ELF-1 (cell line): ENCODE data around the gene SOCS1.
"Not testable (repeated sequence)": the region's sequence is repeated elsewhere in the genome, so short reads cannot be mapped to it uniquely, and the experiment has no call there.

Source experiments
- DNase-seq: peaks from one replicate; pipeline ENCODE4 v3.0.0-alpha.2; 2016; ENCODE audit warnings: low read depth, low spot score

Gene SOCS1

DNA sequence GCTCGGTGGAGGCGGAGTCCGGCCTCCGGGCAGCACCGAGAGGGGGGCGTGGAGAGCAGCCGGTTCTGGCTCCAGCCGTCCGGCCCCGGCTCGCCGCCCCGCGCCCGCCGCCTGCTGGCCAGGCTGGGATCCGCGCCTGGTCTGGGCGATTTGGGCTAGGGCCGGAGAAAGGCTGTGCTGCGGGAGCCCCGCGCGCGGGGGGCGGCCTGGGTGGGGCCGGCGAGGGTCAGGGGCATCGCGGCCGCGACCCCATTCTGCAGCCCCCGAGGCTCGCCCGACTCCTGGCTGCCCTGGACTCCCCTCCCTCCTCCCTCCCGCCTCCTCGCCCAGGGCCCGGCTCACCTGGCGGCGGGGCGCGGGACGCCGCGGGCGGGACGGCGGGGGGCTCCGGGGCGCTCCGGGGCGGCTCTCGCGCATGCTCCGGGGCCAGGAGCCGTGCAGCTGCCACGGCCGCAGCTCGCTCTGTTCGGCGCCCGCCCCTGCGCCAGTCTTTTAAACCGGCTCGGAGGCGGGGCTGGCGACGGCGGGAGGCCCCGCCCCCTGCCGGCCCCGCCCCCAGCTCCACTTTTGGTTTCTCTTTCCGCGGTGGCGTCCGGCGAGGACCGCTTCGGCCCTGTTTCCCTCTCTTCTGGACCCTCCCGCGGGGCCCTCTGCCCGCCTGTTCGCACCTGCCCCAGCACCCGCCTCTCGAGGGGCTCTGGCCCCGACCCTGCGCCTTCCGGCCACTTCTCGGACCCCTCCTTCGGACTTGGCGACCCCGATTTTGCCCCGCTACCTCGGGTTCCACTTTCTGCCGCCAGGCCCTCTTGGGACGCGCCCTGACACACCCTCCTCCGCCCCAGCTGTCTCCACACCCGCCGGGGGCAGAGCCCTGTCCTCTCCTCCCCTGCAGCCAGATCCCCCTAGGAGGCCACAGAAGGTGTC is at the start of gene SOCS1:
Gene SOCS1, minus strand, starts transcription at position 468 of the 924 bp plus-strand sequence. CDS start 726 bp downstream, outside the sequence.
- DNase-seq = peak; percentile 93

DNA sequence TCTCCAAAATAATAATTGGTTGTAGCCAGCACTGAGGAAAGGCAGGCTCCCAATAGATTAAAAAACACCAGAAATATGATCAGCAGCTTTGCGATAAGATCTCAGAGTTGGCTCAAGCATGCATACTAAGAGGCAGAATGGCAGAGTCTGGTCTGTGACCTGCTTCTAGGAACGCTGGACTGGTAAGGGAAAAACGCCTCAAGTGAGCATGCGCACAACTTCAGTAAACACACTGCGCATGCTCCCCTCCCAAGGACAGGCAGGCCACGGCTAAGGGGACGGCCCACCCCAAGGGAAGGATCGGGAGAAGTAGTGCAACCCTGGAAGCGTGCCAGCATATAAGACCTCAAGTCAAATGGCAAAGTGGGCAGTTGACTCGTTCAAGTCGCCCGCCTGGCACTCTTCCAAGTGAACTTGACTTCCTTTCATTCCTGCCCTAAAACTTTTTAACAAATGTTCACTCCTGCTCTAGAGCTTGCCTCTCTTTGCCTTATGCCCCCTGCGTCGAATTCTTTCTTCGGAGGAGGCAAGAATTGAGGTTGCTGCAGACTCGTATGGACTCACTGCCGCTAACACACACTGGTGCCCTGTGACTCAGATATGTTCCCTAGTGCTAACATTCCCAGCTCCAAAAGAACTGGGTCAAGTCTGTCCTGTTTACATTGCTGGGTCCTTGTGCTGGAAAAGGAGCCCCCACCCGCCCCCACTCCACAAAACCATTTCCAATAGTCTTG is 47.6 kb upstream of the SOCS1 start:
- no peak for DNase-seq

DNA sequence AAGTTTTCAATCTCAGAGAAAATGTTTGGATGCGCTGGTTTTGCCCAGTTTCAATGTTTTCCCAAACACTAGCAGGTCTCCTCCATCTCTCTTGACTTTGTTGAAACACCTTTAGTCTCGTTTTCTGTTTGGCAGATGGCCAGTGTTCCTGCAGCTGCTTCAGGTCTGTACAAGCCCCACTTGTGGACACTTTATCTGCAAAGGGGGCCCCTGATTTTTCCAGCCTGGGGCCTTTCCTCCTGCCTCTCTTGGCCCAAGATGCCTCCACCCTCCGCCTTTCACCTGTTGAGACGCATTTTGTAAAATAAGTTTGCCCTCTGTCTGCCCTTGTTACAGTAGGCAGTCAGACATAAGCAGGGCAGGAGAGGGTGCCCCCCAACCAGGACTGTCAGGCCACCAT is 47.0 kb upstream of the SOCS1 start:
- DNase-seq = no peak

GRCh38 chr16:11301645-11302501 is 45.9 kb upstream of the SOCS1 start:
- no peak for DNase-seq

DNA sequence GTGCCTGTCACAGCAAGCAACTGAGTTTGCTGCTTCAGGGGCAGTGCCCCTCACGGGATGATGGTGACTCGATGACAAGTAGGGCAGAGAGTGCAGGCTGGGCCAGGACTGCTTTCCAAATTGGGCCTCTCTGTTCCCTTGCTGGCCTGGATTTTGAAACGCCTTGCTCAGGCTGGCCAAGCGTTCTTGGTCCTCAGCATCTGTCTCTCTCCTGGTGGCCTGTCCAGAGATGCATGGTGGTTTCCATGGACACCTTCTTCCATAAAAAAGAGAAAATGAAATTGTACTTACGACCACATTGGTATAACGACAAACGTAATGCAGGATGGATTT is 44.5 kb upstream of the SOCS1 start:
- no peak for DNase-seq

- no peak for DNase-seq
These were observed 44.0 kb upstream of the SOCS1 start for GRCh38 chr16:11299865-11300559.

DNA sequence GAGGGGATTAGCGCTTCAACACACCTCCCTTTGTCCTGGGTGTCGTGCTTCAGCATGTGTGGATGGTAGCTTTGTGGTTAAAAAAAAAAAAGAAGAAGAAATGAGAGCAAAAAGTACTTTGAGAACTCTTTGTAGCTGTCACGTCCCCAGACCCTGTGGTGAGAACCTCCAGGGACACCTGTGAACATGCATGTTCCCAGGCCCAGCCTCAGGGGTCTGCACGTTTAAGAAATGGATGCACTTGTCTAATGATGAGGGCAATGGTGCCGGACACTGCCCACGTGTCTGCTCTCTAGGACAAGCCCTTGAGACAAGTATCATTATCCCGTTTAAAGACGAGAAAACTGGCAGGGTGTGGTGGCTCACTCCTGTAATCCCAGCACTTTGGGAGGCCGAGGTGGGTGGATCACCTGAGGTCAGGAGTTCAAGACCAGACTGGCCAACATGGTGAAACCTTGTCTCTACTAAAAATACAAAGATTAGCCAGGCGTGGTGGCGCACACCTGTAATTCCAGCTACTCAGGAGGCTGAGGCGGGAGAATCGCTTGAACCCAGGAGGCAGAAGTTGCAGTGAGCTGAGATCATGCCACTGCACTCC is 43.0 kb upstream of the SOCS1 start:
- not testable (repeated sequence) for DNase-seq

- DNase-seq = no peak
These were observed 42.3 kb upstream of the SOCS1 start for GRCh38 chr16:11298143-11298900.

GRCh38 chr16:11297492-11298142 is 41.6 kb upstream of the SOCS1 start:
- DNase-seq = peak; percentile 54

DNA sequence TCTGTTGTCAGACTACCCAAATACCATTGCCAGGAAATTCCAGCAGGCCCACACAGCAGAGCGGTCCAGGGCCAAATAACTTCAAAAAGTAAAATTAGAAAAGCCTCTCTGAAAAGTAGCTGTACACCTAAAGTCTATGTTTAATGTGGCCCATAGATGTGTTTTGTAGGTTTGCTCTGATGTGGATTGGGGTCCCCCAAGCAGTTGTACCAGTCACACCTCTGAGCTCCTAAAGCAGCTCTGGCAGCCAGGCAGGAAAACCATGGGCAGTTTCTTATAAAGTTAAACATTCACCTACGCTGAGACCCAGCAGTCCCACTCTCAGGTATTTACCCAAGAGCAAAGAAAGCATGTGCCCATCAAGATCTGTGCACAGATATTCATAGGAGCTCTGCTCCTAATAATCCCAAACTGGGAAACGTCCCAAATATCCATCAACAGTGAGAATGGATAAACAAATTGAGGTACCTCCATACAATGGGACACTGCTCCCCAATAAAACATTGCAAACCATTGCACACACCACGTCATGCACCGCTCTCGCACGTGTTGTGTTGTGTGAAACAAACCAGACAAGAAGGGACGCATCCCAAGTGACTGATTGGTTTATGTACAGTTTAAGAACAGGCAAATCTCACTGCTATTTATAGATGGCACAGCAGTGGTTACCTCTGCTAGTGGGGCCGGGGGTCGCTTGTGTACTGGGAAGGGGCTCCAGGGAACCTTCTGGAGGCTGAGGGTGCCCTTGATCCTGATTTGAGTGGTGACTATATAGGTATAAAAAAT is 40.9 kb upstream of the SOCS1 start:
- DNase-seq = no peak

GRCh38 chr16:11296351-11296705 is 40.3 kb upstream of the SOCS1 start:
- DNase-seq = no peak

GRCh38 chr16:11295672-11296071 is 39.7 kb upstream of the SOCS1 start:
- no peak for DNase-seq

- no peak for DNase-seq
These were observed 36.2 kb upstream of the SOCS1 start for GRCh38 chr16:11292076-11292748.

DNA sequence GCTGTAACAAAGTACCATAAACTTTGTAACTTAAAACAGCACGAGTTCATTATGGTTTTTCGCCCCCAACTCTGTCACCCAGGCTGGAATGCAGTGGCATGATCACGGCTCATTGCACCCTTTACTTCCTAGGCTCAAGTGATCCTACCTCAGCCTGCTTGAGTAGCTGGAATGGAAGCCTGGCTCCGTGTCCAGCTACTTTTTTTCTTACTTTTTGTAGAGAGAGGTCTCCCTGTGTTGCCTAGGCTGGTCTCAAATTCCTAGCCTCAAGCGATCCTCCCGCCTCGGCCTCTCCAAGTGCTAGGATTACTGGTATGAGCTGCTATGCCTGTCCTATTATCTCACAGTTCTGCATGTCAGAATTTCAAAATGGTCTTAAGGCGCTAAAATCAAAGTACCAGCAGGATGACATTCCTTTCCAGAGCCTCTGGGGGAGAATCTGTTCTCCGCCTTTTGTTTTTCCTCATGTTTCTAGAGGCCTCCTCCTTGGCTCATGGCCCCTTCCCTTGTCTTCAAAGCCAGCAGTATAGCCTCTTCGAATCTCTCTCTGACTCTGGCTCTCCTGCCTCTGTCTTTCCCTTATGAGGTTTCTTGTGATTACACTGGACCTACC is 35.2 kb upstream of the SOCS1 start:
- DNase-seq = peak; percentile 92

GRCh38 chr16:11290102-11290893 is 34.3 kb upstream of the SOCS1 start:
- DNase-seq = no peak

- not testable (repeated sequence) for DNase-seq
These were observed 33.7 kb upstream of the SOCS1 start for GRCh38 chr16:11289696-11290095.

GRCh38 chr16:11289202-11289601 is 33.2 kb upstream of the SOCS1 start:
- DNase-seq = no peak
